HCT116 (cell line): ENCODE measurements around the gene DUOXA1. TPM values are rescaled to one million over a fixed set of nuclear protein-coding genes. Genes with fewer than 3 reads are reported as not detected.

ENCODE experiments used
- ATAC-seq: fragments of 200-7000 bp; cut with Tn5 transposase; 2 replicates; pipeline ENCODE4 v1.9.1; 2020; ENCODE audit warnings: mild to moderate bottlenecking, moderate library complexity
- BruUV-seq: library from RNA; stranded (reverse); fragments of 400-500 nt; replicated peaks from 2 replicates; lab custom pipeline; 2021; lab: Mats Ljungman, UMichigan
- CTCF ChIA-PET: fragments of 300-600 bp; sonication (Branson Sonifier 250); formaldehyde crosslinking; loops from one replicate; lab custom pipeline; 2021; ENCODE audit warnings: antibody characterized with exemption; lab: Charles Lee
- POLR2A ChIA-PET: fragments of 300-600, 350-600 bp; sonication (Branson Sonifier 250); formaldehyde crosslinking; loops from one replicate; lab custom pipeline; 2021; ENCODE audit warnings: antibody characterized with exemption; lab: Charles Lee
- RAD21 ChIA-PET, 2 experiments: fragments of 300-600 bp; sonication (Branson Sonifier 250); formaldehyde crosslinking; loops; one replicate each; lab custom pipeline; 2023; ENCODE audit warnings: low total read pairs in 2 of 2; ENCODE audit not compliant: uncharacterized antibody in 2 of 2, unreplicated experiment in 2 of 2, low non-redundant PET in 1 of 2; lab: Charles Lee
- DNase-seq: peaks from one replicate; pipeline ENCODE4 v3.0.0-alpha.2; 2010; ENCODE audit warnings: low read depth, low spot score
- H2AFZ ChIP-seq: fragments of 200-600 bp; shearing (Covaris generic), sonication (generic); 2 replicates; pipeline ENCODE4 v1.6.1; 2017; ENCODE audit warnings: low read depth, mixed run types, mixed read lengths, antibody characterized with exemption, low read length; ENCODE audit not compliant: poor library complexity, severe bottlenecking
- H3K27ac ChIP-seq: 2 replicates; pipeline ENCODE4 v1.5.1; 2012; ENCODE audit warnings: low read depth, low read length
- H3K27me3 ChIP-seq: fragments of 200-600 bp; sonication (generic); 2 replicates; pipeline ENCODE4 v1.6.1; 2016; ENCODE audit warnings: mixed run types, low read length, mixed read lengths; ENCODE audit not compliant: insufficient read depth
- H3K36me3 ChIP-seq, 2 experiments: fragments of 200-500 bp in 1 of 2; fragments of 200-600 bp in 1 of 2; sonication (Bioruptor generic) in 1 of 2; sonication (generic) in 1 of 2; 2 replicates each; pipeline versions ENCODE4 v1.5.1 to v1.6.1; 2014 to 2016; ENCODE audit warnings: low read length in 2 of 2, inconsistent platforms in 1 of 2, mixed read lengths in 1 of 2, mixed run types in 1 of 2; ENCODE audit not compliant: insufficient read depth in 2 of 2, control insufficient read depth in 1 of 2
- H3K4me1 ChIP-seq, 2 experiments: fragments of 200-600 bp in 1 of 2; sonication (generic) in 1 of 2; 2 replicates each; pipeline versions ENCODE4 v1.5.1 to v1.6.1; 2012 to 2017; ENCODE audit warnings: low read length in 2 of 2, inconsistent platforms in 1 of 2, mild to moderate bottlenecking in 1 of 2, mixed read lengths in 1 of 2, mixed run types in 1 of 2, moderate library complexity in 1 of 2; ENCODE audit not compliant: insufficient read depth in 2 of 2, control insufficient read depth in 1 of 2
- H3K4me2 ChIP-seq: fragments of 200-600 bp; sonication (generic); 2 replicates; pipeline ENCODE4 v1.6.1; 2017; ENCODE audit warnings: mixed run types, low read length, mixed read lengths
- H3K4me3 ChIP-seq, 2 experiments: fragments of 200-600 bp in 1 of 2; sonication (generic) in 1 of 2; replicated peaks in 1 of 2; 2 replicates each; pipeline ENCODE4 v1.5.1; 2011 to 2016; ENCODE audit warnings: low read length in 2 of 2, control low read depth in 1 of 2, low read depth in 1 of 2, mild to moderate bottlenecking in 1 of 2, mixed read lengths in 1 of 2, mixed run types in 1 of 2
- H3K79me2 ChIP-seq: fragments of 200-600 bp; sonication (generic); 2 replicates; pipeline ENCODE4 v1.6.1; 2017; ENCODE audit warnings: mild to moderate bottlenecking, mixed run types, low read length, moderate library complexity, mixed read lengths; ENCODE audit not compliant: insufficient read depth
- H3K9ac ChIP-seq: fragments of 200-600 bp; sonication (generic); 2 replicates; pipeline ENCODE4 v1.6.1; 2016; ENCODE audit warnings: low read length, mixed read lengths
- H3K9me2 ChIP-seq: fragments of 200-600 bp; sonication (generic), shearing (Covaris generic); 2 replicates; pipeline ENCODE4 v1.6.1; 2017; ENCODE audit warnings: mixed run types, mild to moderate bottlenecking, moderate library complexity; ENCODE audit not compliant: insufficient read depth
- H3K9me3 ChIP-seq, 2 experiments: fragments of 200-500 bp in 1 of 2; fragments of 200-600 bp in 1 of 2; sonication (Bioruptor generic) in 1 of 2; sonication (generic) in 1 of 2; 2 replicates each; pipeline ENCODE4 v1.6.1; 2014 to 2017; ENCODE audit warnings: low read length in 2 of 2, mixed read lengths in 2 of 2, inconsistent platforms in 1 of 2, low read depth in 1 of 2, mild to moderate bottlenecking in 1 of 2, mixed run types in 1 of 2, moderate library complexity in 1 of 2; ENCODE audit not compliant: control insufficient read depth in 1 of 2, insufficient read depth in 1 of 2
- H4K20me1 ChIP-seq: fragments of 200-600 bp; sonication (generic), shearing (Covaris generic); 2 replicates; pipeline ENCODE4 v1.6.1; 2017; ENCODE audit warnings: mixed run types, mild to moderate bottlenecking, moderate library complexity; ENCODE audit not compliant: insufficient read depth
- CBX3 ChIP-seq: IDR thresholded peaks from 2 replicates; pipeline ENCODE4 v1.6.1; 2012; ENCODE audit warnings: low read depth
- CEBPB ChIP-seq: IDR thresholded peaks from 2 replicates; pipeline ENCODE4 v1.6.1; 2012; ENCODE audit warnings: low read depth
- EGR1 ChIP-seq: IDR thresholded peaks from 2 replicates; pipeline ENCODE4 v1.6.1; 2012; ENCODE audit warnings: low read depth
- ELF1 ChIP-seq: IDR thresholded peaks from 2 replicates; pipeline ENCODE4 v1.6.1; 2012; ENCODE audit warnings: low read depth, borderline replicate concordance
- EZH2 ChIP-seq: fragments of 200-600 bp; sonication (generic); IDR thresholded peaks from 2 replicates; pipeline ENCODE4 v1.6.1; 2017; ENCODE audit warnings: antibody characterized with exemption, mixed run types
- EZH2phosphoT487 ChIP-seq: fragments of 200-600 bp; IDR thresholded peaks from 2 replicates; pipeline ENCODE4 v1.6.1; 2018; ENCODE audit warnings: antibody characterized with exemption, borderline replicate concordance
- FOSL1 ChIP-seq: IDR thresholded peaks from 2 replicates; pipeline ENCODE4 v1.6.1; 2012; ENCODE audit warnings: low read depth
- JUND ChIP-seq: IDR thresholded peaks from 2 replicates; pipeline ENCODE4 v1.6.1; 2012
- POLR2AphosphoS5 ChIP-seq: IDR thresholded peaks from 2 replicates; pipeline ENCODE4 v1.6.1; 2011; ENCODE audit warnings: mild to moderate bottlenecking, low read depth, low read length, moderate library complexity
- RAD21 ChIP-seq: IDR thresholded peaks from 2 replicates; pipeline ENCODE4 v1.6.1; 2012; ENCODE audit warnings: low read depth, mild to moderate bottlenecking
- SIN3A ChIP-seq: IDR thresholded peaks from 2 replicates; pipeline ENCODE4 v1.6.1; 2012; ENCODE audit warnings: low read depth
- SP1 ChIP-seq: IDR thresholded peaks from 2 replicates; pipeline ENCODE4 v1.6.1; 2012; ENCODE audit warnings: low read depth
- SRF ChIP-seq: IDR thresholded peaks from 2 replicates; pipeline ENCODE4 v1.6.1; 2012; ENCODE audit warnings: low read depth
- TCF7L2 ChIP-seq: IDR thresholded peaks from 2 replicates; pipeline ENCODE4 v1.7.0; 2011; ENCODE audit warnings: borderline replicate concordance, inconsistent platforms; ENCODE audit not compliant: insufficient read depth, insufficient read length; ENCODE audit errors: extremely low read depth
- YY1 ChIP-seq: IDR thresholded peaks from 2 replicates; pipeline ENCODE4 v1.6.1; 2011; ENCODE audit warnings: low read length, low read depth, moderate library complexity, mild to moderate bottlenecking; ENCODE audit not compliant: insufficient replicate concordance; ENCODE audit errors: extremely low read depth
- intact Hi-C: fragments of 100-400 bp; cut with micrococcal nuclease; formaldehyde crosslinking; loops from 2 replicates; pipeline ENCODE4 v1.10.0; 2022
- total RNA-seq: library from RNA; stranded (reverse); gene quantifications from one replicate; pipeline ENCODE4 v1.2.1, GENCODE V29; 2021; ENCODE audit not compliant: unreplicated experiment
- TF ChIP-seq, protein P1 (sequence below): IDR thresholded peaks from 2 replicates; pipeline ENCODE4 v1.6.1; 2012; ENCODE audit warnings: low read depth
- TF ChIP-seq, protein P2 (sequence below): IDR thresholded peaks from 2 replicates; pipeline ENCODE4 v1.6.1; 2011; ENCODE audit warnings: mild to moderate bottlenecking, low read length, moderate library complexity; ENCODE audit not compliant: insufficient replicate concordance; ENCODE audit errors: extremely low read depth
- TF ChIP-seq, protein P3 (sequence below), 3 experiments: fragments of 200-600 bp in 1 of 3; sonication (generic) in 1 of 3; IDR thresholded peaks in 2 of 3; conservative IDR thresholded peaks in 1 of 3; 2 replicates each; pipeline ENCODE4 v1.5.1; 2012 to 2017; ENCODE audit warnings: low read depth in 2 of 3, low read length in 2 of 3, antibody characterized with exemption in 1 of 3, borderline replicate concordance in 1 of 3, control low read depth in 1 of 3, mild to moderate bottlenecking in 1 of 3, mixed read lengths in 1 of 3, mixed run types in 1 of 3, moderate library complexity in 1 of 3; ENCODE audit not compliant: insufficient read depth in 1 of 3
- TF ChIP-seq, protein P4 (sequence below): IDR thresholded peaks from 2 replicates; pipeline ENCODE4 v1.6.1; 2012

Gene DUOXA1
- total RNA-seq, 1 experiment from 2014 or later, result 2.3 TPM

DNA sequence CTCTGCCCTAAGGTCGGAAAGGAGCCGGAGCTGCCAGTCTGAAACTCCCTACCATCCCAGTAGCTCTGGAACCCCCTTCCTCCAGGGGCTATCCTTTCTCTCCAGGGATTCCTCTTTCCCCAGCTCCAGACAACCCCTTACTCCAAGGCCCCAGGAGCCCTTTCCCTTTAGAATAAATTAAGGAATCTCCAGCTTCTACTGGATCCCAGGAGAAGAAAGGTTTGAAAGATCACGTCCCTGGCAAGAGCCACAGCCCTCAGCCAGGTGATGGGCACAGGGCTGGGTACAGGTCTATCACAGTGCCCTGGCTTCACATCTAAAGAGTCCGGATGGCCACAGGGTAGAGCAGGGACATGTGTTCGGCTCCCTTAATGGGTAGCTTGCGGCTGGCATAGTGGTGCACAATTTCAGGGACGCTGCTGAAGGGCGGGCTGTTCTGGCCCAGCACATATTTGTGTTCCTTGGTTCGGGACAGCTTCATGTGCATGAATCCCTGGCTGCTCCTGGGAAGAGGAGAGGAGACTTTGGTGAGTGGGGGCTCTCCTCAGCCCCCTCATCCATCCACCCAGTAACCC is 38.0 kb upstream of the DUOXA1 start:
- BruUV-seq, result no TSS peak
- Histone ChIP-seq H3K4me3 (peak overlapping the region; percentile 73 to 74), H3K4me1 (peaks cover 8 to 25% of the 10 kb centered on the region in 2 experiments), H3K9me2 (no peaks in the 10 kb centered on the region), H3K9ac (peak overlapping the region; percentile 83), H3K4me2 (peak overlapping the region; percentile 80)
- DNase-seq (no peak), ATAC-seq (no peak)
- RAD21 ChIA-PET, result no interaction called here
- CTCF ChIA-PET, result interaction anchor here (0.7 to 2.4 kb wide), 7 partner anchors 17 to 229 kb away, joined by 3 to 6 read pairs (median 3); no protein-coding TSS in a partner anchor
- TF ChIP-seq SRF (no peak), RAD21 (no peak), TCF7L2 (no peak), CEBPB (no peak), SP1 (no peak), EZH2phosphoT487 (no peak), JUND (no peak), YY1 (no peak), CBX3 (no peak), SIN3A (no peak), EGR1 (no peak), ELF1 (no peak), EZH2 (no peak), POLR2AphosphoS5 (no peak), FOSL1 (no peak)
- TF ChIP-seq, protein P1, sequence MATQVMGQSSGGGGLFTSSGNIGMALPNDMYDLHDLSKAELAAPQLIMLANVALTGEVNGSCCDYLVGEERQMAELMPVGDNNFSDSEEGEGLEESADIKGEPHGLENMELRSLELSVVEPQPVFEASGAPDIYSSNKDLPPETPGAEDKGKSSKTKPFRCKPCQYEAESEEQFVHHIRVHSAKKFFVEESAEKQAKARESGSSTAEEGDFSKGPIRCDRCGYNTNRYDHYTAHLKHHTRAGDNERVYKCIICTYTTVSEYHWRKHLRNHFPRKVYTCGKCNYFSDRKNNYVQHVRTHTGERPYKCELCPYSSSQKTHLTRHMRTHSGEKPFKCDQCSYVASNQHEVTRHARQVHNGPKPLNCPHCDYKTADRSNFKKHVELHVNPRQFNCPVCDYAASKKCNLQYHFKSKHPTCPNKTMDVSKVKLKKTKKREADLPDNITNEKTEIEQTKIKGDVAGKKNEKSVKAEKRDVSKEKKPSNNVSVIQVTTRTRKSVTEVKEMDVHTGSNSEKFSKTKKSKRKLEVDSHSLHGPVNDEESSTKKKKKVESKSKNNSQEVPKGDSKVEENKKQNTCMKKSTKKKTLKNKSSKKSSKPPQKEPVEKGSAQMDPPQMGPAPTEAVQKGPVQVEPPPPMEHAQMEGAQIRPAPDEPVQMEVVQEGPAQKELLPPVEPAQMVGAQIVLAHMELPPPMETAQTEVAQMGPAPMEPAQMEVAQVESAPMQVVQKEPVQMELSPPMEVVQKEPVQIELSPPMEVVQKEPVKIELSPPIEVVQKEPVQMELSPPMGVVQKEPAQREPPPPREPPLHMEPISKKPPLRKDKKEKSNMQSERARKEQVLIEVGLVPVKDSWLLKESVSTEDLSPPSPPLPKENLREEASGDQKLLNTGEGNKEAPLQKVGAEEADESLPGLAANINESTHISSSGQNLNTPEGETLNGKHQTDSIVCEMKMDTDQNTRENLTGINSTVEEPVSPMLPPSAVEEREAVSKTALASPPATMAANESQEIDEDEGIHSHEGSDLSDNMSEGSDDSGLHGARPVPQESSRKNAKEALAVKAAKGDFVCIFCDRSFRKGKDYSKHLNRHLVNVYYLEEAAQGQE, result no peak
- TF ChIP-seq, protein P2, sequence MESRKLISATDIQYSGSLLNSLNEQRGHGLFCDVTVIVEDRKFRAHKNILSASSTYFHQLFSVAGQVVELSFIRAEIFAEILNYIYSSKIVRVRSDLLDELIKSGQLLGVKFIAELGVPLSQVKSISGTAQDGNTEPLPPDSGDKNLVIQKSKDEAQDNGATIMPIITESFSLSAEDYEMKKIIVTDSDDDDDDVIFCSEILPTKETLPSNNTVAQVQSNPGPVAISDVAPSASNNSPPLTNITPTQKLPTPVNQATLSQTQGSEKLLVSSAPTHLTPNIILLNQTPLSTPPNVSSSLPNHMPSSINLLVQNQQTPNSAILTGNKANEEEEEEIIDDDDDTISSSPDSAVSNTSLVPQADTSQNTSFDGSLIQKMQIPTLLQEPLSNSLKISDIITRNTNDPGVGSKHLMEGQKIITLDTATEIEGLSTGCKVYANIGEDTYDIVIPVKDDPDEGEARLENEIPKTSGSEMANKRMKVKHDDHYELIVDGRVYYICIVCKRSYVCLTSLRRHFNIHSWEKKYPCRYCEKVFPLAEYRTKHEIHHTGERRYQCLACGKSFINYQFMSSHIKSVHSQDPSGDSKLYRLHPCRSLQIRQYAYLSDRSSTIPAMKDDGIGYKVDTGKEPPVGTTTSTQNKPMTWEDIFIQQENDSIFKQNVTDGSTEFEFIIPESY, result no peak
- TF ChIP-seq, protein P3, sequence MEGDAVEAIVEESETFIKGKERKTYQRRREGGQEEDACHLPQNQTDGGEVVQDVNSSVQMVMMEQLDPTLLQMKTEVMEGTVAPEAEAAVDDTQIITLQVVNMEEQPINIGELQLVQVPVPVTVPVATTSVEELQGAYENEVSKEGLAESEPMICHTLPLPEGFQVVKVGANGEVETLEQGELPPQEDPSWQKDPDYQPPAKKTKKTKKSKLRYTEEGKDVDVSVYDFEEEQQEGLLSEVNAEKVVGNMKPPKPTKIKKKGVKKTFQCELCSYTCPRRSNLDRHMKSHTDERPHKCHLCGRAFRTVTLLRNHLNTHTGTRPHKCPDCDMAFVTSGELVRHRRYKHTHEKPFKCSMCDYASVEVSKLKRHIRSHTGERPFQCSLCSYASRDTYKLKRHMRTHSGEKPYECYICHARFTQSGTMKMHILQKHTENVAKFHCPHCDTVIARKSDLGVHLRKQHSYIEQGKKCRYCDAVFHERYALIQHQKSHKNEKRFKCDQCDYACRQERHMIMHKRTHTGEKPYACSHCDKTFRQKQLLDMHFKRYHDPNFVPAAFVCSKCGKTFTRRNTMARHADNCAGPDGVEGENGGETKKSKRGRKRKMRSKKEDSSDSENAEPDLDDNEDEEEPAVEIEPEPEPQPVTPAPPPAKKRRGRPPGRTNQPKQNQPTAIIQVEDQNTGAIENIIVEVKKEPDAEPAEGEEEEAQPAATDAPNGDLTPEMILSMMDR (IDR thresholded peaks at IDR 0.05 in 2 of 3, conservative IDR thresholded peaks at IDR 0.05 in 1 of 3; ENCODE audit: borderline replicate concordance in 1 of 3, insufficient read depth in 1 of 3, low read depth in 2 of 3, low read length in 2 of 3), result no peak; a peak in 1 of 6 replicates
- TF ChIP-seq, protein P4, sequence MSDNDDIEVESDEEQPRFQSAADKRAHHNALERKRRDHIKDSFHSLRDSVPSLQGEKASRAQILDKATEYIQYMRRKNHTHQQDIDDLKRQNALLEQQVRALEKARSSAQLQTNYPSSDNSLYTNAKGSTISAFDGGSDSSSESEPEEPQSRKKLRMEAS, result no peak
- TF ChIP-seq, all 23 proteins: peak for 0
- intact Hi-C loops, result loop anchor here (2.0 to 10.0 kb wide), 2 partner anchors 31 to 447 kb away; no protein-coding TSS in a partner anchor
- Histone ChIP-seq H3K9me3 (no peaks in the 10 kb centered on the region), H2AFZ (no peak overlapping the region), H3K79me2 (no peaks in the 10 kb centered on the region), H3K27ac (peak overlapping the region; percentile 90), H3K27me3 (no peaks in the 10 kb centered on the region), H4K20me1 (no peaks in the 10 kb centered on the region), H3K36me3 (no peaks in the 10 kb centered on the region)
- POLR2A ChIA-PET, result no interaction called here
